Stimulated activated CD4-positive, alpha-beta T cell treated with anti-CD3 and anti-CD28 coated beads, Interleukin-12 subunit alpha, Interleukin-12 subunit beta, amount 100 ng/mL, for 24 hours (primary cell): ENCODE measurements around the gene UQCR11.

ENCODE experiments used
- DNase-seq, 2 experiments: peaks; one replicate each; pipeline ENCODE4 v3.0.0-alpha.2; 2020; ENCODE audit warnings: low read depth in 2 of 2

Gene UQCR11

GRCh38 chr19:1616875-1617274 lies 11.6 kb upstream of the UQCR11 start:
- DNase-seq, result peak in 1 of 2 experiments; percentile 12

DNA sequence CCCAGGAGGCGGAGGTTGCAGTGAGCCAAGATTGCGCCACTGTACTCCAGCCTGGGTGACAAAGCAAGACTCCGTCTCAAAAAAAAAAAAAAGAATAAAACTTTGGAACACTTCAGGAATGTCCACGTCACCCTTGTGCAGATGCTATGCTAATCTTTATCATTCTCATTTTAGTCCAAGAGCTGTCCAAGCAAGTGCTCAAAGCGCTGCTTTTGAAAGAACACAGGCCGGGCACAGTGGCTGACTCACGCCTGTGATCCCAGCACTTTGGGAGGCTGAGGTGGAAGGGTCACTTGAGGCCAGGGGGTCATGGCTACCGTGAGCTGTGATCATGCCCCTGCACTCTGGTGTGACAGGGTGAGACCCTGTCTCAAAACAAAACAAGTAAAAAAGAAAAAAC lies 11.1 kb upstream of the UQCR11 start:
- DNase-seq, result no peak

- DNase-seq, result no peak
Measured at GRCh38 chr19:1615156-1615765, 10.0 kb upstream of the UQCR11 start.

GRCh38 chr19:1613808-1614570 lies 8.7 kb upstream of the UQCR11 start:
- no peak for DNase-seq

DNA sequence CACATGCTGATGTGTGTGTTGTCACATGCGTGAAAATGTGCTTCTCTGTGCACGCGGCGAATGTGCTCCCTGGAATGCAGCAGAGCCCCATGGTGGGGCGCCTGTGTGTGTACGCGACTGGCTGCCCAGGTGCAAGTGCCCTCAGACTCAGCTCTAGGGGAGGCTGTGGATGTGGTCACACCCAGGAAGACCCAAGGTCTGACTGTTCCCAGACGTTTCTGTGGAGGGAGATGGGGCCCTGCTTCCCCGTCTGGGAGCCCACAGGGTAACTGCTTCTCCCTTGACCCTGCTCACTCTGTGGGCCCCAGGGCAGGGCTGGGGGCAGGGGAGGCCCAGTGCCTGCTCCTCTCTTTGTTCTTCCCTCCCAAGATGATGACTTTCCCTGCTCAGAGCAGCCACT lies 7.9 kb upstream of the UQCR11 start:
- no peak for DNase-seq

- DNase-seq, result no peak
Measured at GRCh38 chr19:1612114-1613086, 7.1 kb upstream of the UQCR11 start.

DNA sequence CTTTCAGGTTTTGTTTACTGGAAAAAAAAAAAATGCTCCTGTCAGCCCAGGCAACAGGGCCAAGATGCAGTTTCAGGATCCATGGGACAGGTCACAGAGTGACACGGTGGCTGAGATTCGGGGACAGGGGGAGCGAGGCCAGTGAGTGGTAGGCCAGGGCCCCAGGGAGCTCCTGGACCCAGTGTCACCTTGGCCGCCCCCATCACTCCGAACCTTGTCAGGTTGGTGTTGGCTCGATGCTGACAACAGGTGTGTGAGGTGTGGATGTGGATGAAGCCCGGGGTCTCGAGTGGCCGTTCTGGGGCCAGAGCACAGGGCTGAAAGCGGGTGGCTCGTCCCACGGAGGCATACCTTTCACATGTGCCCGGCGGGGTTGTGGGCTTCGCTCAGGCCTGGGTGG lies 6.1 kb upstream of the UQCR11 start:
- DNase-seq, result no peak

GRCh38 chr19:1610579-1610978 lies 5.3 kb upstream of the UQCR11 start:
- no peak for DNase-seq

DNA sequence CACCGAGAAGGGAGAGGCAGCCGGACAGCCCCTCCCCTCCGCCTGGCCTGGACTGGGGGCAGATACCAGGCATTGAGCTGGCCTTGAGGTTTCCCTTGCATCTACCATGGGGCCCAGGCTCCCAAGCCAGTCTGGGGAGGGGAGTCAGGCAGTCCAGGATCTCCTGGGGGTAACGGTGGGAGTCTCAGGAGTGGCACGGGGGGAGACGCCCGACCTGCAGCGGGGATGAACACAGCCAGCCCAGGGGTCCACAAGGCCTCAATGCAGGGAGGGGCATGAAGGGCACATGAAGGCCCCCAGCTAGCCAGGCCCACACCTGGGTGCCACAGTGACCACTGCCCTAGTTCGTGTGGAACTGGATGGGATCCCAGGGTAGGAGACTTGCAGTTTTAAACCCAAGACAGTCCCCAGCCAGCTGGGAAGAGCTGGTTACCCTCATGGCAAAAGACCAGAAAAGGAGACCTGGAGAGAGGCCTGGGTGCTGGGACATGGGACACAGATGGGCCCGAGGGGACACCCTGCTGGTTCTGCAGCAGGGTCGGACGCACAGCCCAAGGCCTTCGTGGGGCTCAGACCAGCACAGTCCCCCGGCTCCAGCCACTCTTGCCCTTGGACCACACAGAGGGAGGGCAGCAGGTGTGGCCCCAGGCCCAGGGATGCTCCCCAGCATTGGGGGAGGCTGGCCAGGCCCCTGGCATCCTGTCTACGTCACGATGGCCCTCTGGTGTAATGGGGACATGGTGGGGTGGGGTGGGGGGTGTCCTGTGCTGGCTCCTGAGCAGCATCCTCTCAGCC lies 4.6 kb upstream of the UQCR11 start:
- DNase-seq, result no peak

DNA sequence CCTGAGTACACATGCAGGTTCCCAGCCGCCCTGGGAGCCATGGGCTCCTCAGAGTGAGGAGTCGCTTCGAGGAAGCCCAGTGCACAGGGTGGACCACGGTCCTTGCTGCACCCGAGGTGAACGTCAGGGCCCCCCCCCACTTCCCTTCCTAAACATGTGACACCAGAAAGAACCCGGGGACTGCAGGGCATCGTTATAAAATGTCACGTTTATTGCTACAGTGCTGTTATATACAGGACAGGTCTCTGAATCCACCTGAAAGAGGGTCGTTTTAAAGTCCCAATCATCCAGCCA lies 3.8 kb upstream of the UQCR11 start:
- no peak for DNase-seq

DNA sequence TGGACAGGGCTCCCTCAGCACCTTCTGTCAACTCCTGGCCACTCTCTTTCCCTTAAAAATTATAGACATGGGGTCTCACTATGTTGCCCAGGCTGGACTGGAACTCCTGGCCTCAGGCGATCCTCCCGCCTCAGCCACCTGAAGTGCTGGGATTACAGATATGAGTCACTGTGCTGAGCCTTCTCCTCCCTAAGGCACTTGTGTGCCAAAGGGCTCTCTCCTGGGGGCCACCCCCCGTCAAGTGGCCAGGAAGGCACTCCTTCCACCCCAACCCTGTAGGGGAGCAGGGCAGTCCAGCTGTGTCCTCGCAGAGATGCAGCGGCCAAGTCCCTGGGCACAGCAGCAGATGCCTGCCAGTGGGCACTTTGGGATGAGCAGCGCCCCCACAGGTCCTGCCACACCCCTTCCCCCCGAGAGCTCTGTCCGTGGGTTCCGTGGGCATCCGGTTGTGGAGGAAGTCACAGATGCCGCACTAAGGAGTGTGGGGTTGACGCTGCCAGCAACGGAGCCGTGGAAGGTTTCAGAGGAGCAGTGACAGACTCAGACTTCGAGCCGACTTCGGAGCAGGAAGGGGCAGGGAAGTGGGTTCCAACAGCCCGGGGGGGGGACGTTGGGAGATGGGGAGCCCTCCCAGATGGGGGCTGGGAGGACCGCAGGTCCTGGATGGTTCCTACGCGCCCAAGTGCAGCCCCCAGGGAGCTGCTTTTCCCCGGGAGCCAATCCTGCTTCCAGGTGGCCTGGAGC lies 3.3 kb upstream of the UQCR11 start:
- DNase-seq, result no peak

- no peak for DNase-seq
Measured at GRCh38 chr19:1606138-1606651, 933 bp upstream of the UQCR11 start.

- DNase-seq, result no peak
Measured at GRCh38 chr19:1602091-1602707, 3.1 kb downstream of the UQCR11 start.

DNA sequence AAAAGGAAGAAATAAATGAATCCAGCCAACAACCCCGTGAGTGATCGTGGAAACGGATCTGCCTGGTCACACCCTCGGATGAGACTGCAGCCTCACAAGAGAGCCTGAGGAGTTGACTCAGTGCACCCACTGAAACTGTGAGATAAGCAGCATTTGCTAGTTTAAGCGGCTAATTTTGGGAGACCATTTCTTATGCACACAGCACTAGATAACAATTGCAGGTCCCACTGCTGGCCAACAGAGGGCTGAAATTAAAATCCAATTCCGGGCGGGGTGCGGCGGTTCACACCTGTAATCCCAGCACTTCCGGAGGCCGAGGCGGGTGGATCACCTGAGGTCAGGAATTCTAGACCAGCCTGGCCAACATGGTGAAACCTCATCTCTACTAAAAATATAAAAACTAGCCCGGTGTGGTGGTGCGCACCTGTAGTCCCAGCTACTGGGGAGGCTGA lies 3.6 kb downstream of the UQCR11 start:
- DNase-seq, result no peak

DNA sequence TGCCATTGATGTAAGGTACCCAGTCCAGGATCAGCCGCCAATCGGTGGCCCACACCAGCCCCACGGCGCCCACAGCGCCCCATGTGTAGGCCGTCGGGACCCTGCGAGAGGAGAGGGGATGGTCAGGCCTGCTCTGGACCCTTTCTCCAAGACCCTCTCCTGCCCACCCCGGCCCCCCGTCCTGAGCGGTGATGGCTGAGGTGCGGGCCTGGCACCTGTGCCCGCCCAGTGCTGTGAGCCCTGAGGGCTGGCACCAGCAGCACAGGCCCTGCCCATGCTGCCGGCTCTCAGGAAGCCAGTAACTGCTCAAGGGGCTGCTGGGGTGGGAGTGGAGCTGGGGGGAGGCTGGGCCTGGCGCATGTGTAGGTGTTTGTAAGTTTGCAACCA lies 5.8 kb downstream of the UQCR11 start:
- no peak for DNase-seq

DNA sequence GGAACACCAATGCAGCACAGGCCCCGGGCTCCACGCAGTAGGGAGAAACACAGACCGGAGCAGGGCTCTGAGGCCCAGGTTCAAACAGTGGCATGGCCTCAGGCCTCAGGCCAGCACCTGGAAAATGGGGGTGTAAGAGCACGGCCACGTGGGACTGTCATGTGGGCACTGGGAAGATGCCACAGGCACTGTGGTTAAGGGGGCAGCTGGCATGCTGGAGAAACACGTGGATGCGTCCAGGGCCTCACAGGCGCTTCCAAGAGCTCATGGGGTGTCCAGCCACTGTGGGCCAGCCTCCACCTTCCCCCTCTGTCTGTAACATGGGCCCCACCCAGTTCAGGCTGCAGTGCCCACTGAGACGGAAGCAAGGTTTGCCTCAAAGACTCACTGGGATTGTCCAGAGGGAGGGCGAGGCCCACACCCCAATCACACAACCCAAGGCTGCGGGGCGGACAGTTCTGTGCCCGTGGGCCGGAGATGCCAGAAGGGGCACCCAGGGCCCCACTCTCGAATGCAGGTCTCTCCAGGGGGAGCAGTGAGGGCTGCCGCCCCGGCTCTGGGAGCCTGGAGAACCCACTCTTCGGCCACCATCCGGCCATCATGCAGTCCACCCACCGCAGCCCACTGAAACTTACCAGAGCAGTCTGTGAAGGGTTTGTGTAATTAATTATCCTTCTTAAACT lies 6.3 kb downstream of the UQCR11 start:
- DNase-seq, result no peak

- DNase-seq, result no peak
Measured at GRCh38 chr19:1593501-1593772, 11.8 kb downstream of the UQCR11 start.

DNA sequence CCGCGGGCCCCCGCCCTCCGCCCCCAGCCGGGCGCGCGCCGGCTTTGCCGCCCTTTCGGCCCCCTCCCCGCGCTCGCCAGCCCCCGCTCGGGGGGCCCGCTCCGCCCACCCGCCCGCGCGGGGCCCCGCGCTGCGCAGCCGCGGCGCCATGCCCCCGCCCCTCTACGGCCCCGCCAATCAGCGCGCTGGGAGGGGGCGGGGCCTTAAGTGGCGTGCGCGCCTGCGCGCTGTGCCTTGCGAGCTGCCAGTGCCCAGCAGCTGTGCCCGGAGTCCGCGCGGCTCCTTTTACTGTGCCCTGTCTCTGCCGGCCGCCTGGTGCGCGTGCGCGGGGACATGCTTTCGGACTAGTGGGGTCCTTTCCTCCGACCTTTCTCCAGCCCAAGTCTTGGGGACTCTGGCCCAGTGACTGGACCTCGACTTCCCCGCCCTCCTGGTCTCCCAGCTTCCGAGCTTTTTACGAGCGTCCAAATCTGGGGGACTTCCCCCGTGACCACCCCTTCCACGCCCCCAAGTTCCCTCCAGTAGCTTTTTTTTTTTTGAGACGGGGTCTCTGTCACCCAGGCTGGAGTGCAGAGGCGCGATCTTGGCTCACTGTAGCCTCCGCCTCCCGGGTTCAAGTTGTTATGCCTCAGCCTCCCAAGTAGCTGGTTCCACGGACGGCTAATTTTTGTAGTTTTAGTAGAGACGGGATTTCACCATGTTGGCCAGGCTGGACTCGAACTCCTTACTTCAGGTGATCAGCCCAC lies 12.3 kb downstream of the UQCR11 start, which contains the start of gene MBD3:
Gene MBD3 (minus strand): TSS at position 111 of the 746 bp plus-strand sequence. CDS start 234 bp downstream, outside the sequence.
- DNase-seq, result peak; percentile 73 to 83
